Mesenchymal stem cell (in vitro differentiated cells and primary cell): ENCODE results near the gene TSPAN9.
A peak's percentile ranks its signal among the peaks of the same experiment; 100 is the strongest.

Experiments
- DNase-seq: peaks from one replicate; pipeline ENCODE4 v3.0.0-alpha.2; 2013
- H2AFZ ChIP-seq: one replicate; pipeline ENCODE4 v1.6.1; 2013; ENCODE audit warnings: low read depth, mild to moderate bottlenecking, control low read depth, inconsistent platforms, low read length, moderate library complexity
- H2AK5ac ChIP-seq: 2 replicates; pipeline ENCODE4 v1.6.1; 2013; ENCODE audit warnings: low read length, moderate library complexity, mild to moderate bottlenecking, inconsistent platforms; ENCODE audit not compliant: severe bottlenecking
- H2BK120ac ChIP-seq: one replicate; pipeline ENCODE4 v1.6.1; 2013; ENCODE audit warnings: low read depth, mild to moderate bottlenecking, inconsistent platforms, low read length, moderate library complexity
- H2BK12ac ChIP-seq, 2 experiments: one replicate each; pipeline ENCODE4 v1.6.1; 2013; ENCODE audit warnings: inconsistent platforms in 2 of 2, low read length in 2 of 2, mild to moderate bottlenecking in 2 of 2, moderate library complexity in 2 of 2, control low read depth in 1 of 2
- H2BK15ac ChIP-seq: one replicate; pipeline ENCODE4 v1.6.1; 2013; ENCODE audit warnings: mild to moderate bottlenecking, low read depth, inconsistent platforms; ENCODE audit not compliant: poor library complexity, severe bottlenecking
- H2BK5ac ChIP-seq: 2 replicates; pipeline ENCODE4 v1.6.1; 2013; ENCODE audit warnings: low read depth, mild to moderate bottlenecking, low read length, control low read depth, inconsistent platforms; ENCODE audit not compliant: poor library complexity, severe bottlenecking
- H3K14ac ChIP-seq, 2 experiments: one replicate each; pipeline ENCODE4 v1.6.1; 2013; ENCODE audit warnings: inconsistent platforms in 2 of 2, low read length in 2 of 2, control low read depth in 1 of 2, mild to moderate bottlenecking in 1 of 2, moderate library complexity in 1 of 2
- H3K18ac ChIP-seq, 2 experiments: one replicate each; pipeline ENCODE4 v1.6.1; 2013; ENCODE audit warnings: inconsistent platforms in 2 of 2, low read length in 2 of 2, control low read depth in 1 of 2, low read depth in 1 of 2, mild to moderate bottlenecking in 1 of 2
- H3K23ac ChIP-seq, 2 experiments: one replicate each; pipeline ENCODE4 v1.6.1; 2013; ENCODE audit warnings: inconsistent platforms in 2 of 2, low read length in 2 of 2, mild to moderate bottlenecking in 2 of 2, moderate library complexity in 2 of 2, control low read depth in 1 of 2
- H3K27ac ChIP-seq: 2 replicates; pipeline ENCODE4 v1.5.1; 2013; ENCODE audit warnings: mild to moderate bottlenecking, moderate library complexity, low read length, control low read depth, inconsistent platforms; ENCODE audit not compliant: poor library complexity, severe bottlenecking
- H3K27me3 ChIP-seq, 2 experiments: 2 replicates each; pipeline versions ENCODE4 v1.6.1 to v1.7.0; 2013; ENCODE audit warnings: low read length in 2 of 2, mild to moderate bottlenecking in 2 of 2, moderate library complexity in 2 of 2, control low read depth in 1 of 2, inconsistent platforms in 1 of 2; ENCODE audit not compliant: control insufficient read depth in 1 of 2, insufficient read depth in 1 of 2
- H3K36me3 ChIP-seq, 2 experiments: 2 replicates each; pipeline versions ENCODE4 v1.6.1 to v1.7.0; 2013; ENCODE audit warnings: low read length in 2 of 2, control low read depth in 1 of 2, inconsistent platforms in 1 of 2, low read depth in 1 of 2, mild to moderate bottlenecking in 1 of 2; ENCODE audit not compliant: insufficient read depth in 2 of 2, control insufficient read depth in 1 of 2
- H3K4ac ChIP-seq, 2 experiments: one replicate each; pipeline ENCODE4 v1.6.1; 2013; ENCODE audit warnings: inconsistent platforms in 2 of 2, low read length in 2 of 2, mild to moderate bottlenecking in 2 of 2, moderate library complexity in 2 of 2, control low read depth in 1 of 2, low read depth in 1 of 2
- H3K4me1 ChIP-seq: 2 replicates; pipeline ENCODE4 v1.6.1; 2013; ENCODE audit warnings: low read depth, low read length, control low read depth; ENCODE audit not compliant: control insufficient read depth, insufficient read depth
- H3K4me2 ChIP-seq: 2 replicates; pipeline ENCODE4 v1.6.1; 2013; ENCODE audit warnings: low read length, mild to moderate bottlenecking, inconsistent platforms; ENCODE audit not compliant: poor library complexity, severe bottlenecking
- H3K4me3 ChIP-seq, 2 experiments: 2 replicates each; pipeline versions ENCODE4 v1.5.1 to v1.7.0; 2013; ENCODE audit warnings: low read length in 2 of 2, mild to moderate bottlenecking in 2 of 2, control low read depth in 1 of 2, low read depth in 1 of 2; ENCODE audit not compliant: insufficient read depth in 1 of 2
- H3K79me1 ChIP-seq: replicated peaks from 2 replicates; pipeline ENCODE4 v1.6.1; 2013; ENCODE audit warnings: mild to moderate bottlenecking, control low read depth, low read length, inconsistent platforms; ENCODE audit not compliant: poor library complexity, severe bottlenecking
- H3K9ac ChIP-seq: 2 replicates; pipeline ENCODE4 v1.7.0; 2013; ENCODE audit warnings: mild to moderate bottlenecking, low read length, moderate library complexity
- H3K9me3 ChIP-seq: 2 replicates; pipeline ENCODE4 v1.7.0; 2013; ENCODE audit warnings: mild to moderate bottlenecking, low read length; ENCODE audit not compliant: control insufficient read depth
- H4K8ac ChIP-seq: one replicate; pipeline ENCODE4 v1.6.1; 2013; ENCODE audit warnings: inconsistent platforms, mild to moderate bottlenecking, low read length, moderate library complexity
- H4K91ac ChIP-seq: one replicate; pipeline ENCODE4 v1.6.1; 2013; ENCODE audit warnings: mild to moderate bottlenecking, low read length, inconsistent platforms
- WGBS: methylation state at CpG from one replicate; pipeline ENCODE4 v1.1.7; 2013; ENCODE audit warnings: mixed read lengths; 5-methylcytosine and 5-hydroxymethylcytosine counted together

TSPAN9 gene

GRCh38 chr12:3187846-3188770 is 110.9 kb downstream of the TSPAN9 start:
- no peak overlapping the region for H3K18ac ChIP-seq
- H3K9ac ChIP-seq, result no peak overlapping the region
- no peak overlapping the region for H2BK120ac ChIP-seq

GRCh38 chr12:3189282-3189681 is 112.1 kb downstream of the TSPAN9 start:
- no peak overlapping the region for H3K23ac ChIP-seq
- no peak for DNase-seq

More at GRCh38 chr12:3187846-3188770, 110.9 kb downstream of the TSPAN9 start:
- H3K79me1 ChIP-seq, result peaks cover 47% of the 10 kb centered on the region
- no peak overlapping the region for H3K23ac ChIP-seq
- H3K9me3 ChIP-seq, result no peaks in the 10 kb centered on the region
- peaks cover 0 to 13% of the 10 kb centered on the region in 2 experiments for H3K36me3 ChIP-seq
- no peak overlapping the region for H2BK5ac ChIP-seq
- no peak overlapping the region for H3K4me2 ChIP-seq
- peaks cover 0 to 15% of the 10 kb centered on the region in 2 experiments for H3K27me3 ChIP-seq
- H2BK12ac ChIP-seq, result no peak overlapping the region
- H4K8ac ChIP-seq, result no peak overlapping the region
- no peak for DNase-seq
- peaks cover 26% of the 10 kb centered on the region for H3K4me1 ChIP-seq
- no peak overlapping the region for H3K4ac ChIP-seq
- H2AK5ac ChIP-seq, result no peak overlapping the region
- H3K14ac ChIP-seq, result peak overlapping the region in 1 of 2 experiments; percentile 27
- H4K91ac ChIP-seq, result no peak overlapping the region
- WGBS, result 96% methylated on average over 17 of the region's 17 CpGs
- H3K27ac ChIP-seq, result no peak overlapping the region
- no peak overlapping the region for H3K4me3 ChIP-seq
- no peak overlapping the region for H2AFZ ChIP-seq
- H2BK15ac ChIP-seq, result no peak overlapping the region

GRCh38 chr12:3190101-3190500 is 112.9 kb downstream of the TSPAN9 start:
- Histone ChIP-seq H3K4me2 (no peak overlapping the region), H3K27me3 (peaks cover 0 to 23% of the 10 kb centered on the region in 2 experiments), H3K27ac (no peak overlapping the region), H2AK5ac (no peak overlapping the region), H3K4me3 (no peak overlapping the region), H3K4me1 (peaks cover 22% of the 10 kb centered on the region), H3K9me3 (no peaks in the 10 kb centered on the region), H4K8ac (no peak overlapping the region), H2BK15ac (no peak overlapping the region), H3K23ac (no peak overlapping the region), H3K14ac (no peak overlapping the region), H3K18ac (no peak overlapping the region), H2BK12ac (no peak overlapping the region), H2BK120ac (no peak overlapping the region), H3K79me1 (peaks cover 47% of the 10 kb centered on the region), H2BK5ac (no peak overlapping the region), H3K36me3 (peaks cover 0 to 13% of the 10 kb centered on the region in 2 experiments), H4K91ac (no peak overlapping the region), H3K9ac (no peak overlapping the region), H2AFZ (no peak overlapping the region), H3K4ac (no peak overlapping the region)
- 81% methylated on average over 8 of the region's 9 CpGs for WGBS
- DNase-seq, result no peak

More at GRCh38 chr12:3189282-3189681, 112.1 kb downstream of the TSPAN9 start:
- no peak overlapping the region for H2BK12ac ChIP-seq
- H2BK5ac ChIP-seq, result no peak overlapping the region
- H3K27ac ChIP-seq, result no peak overlapping the region
- 59% methylated on average over 2 of the region's 2 CpGs for WGBS
- no peak overlapping the region for H2AK5ac ChIP-seq
- no peak overlapping the region for H4K8ac ChIP-seq
- H3K79me1 ChIP-seq, result peaks cover 45% of the 10 kb centered on the region
- no peak overlapping the region for H3K4me2 ChIP-seq
- H3K9me3 ChIP-seq, result no peaks in the 10 kb centered on the region
- peaks cover 0 to 13% of the 10 kb centered on the region in 2 experiments for H3K36me3 ChIP-seq
- H2AFZ ChIP-seq, result no peak overlapping the region
- no peak overlapping the region for H2BK120ac ChIP-seq
- H3K4ac ChIP-seq, result no peak overlapping the region
- H3K18ac ChIP-seq, result no peak overlapping the region
- H4K91ac ChIP-seq, result no peak overlapping the region
- H3K27me3 ChIP-seq, result peaks cover 0 to 26% of the 10 kb centered on the region in 2 experiments
- H3K4me3 ChIP-seq, result no peak overlapping the region
- H3K9ac ChIP-seq, result no peak overlapping the region
- H3K14ac ChIP-seq, result no peak overlapping the region
- H3K4me1 ChIP-seq, result peaks cover 27% of the 10 kb centered on the region
- H2BK15ac ChIP-seq, result no peak overlapping the region

GRCh38 chr12:3191450-3191849 is 114.3 kb downstream of the TSPAN9 start:
- no peak overlapping the region for H3K4me3 ChIP-seq
- H3K9ac ChIP-seq, result no peak overlapping the region
- H3K23ac ChIP-seq, result no peak overlapping the region
- H4K91ac ChIP-seq, result no peak overlapping the region
- H3K79me1 ChIP-seq, result peaks cover 37% of the 10 kb centered on the region
- H3K4me2 ChIP-seq, result no peak overlapping the region
- peaks cover 0 to 32% of the 10 kb centered on the region in 2 experiments for H3K27me3 ChIP-seq
- no peak overlapping the region for H2AK5ac ChIP-seq
- H3K4me1 ChIP-seq, result peaks cover 14% of the 10 kb centered on the region
- no peak overlapping the region for H3K27ac ChIP-seq
- H2BK12ac ChIP-seq, result no peak overlapping the region
- H3K4ac ChIP-seq, result no peak overlapping the region
- DNase-seq, result no peak
- no peak overlapping the region for H3K18ac ChIP-seq
- no peak overlapping the region for H4K8ac ChIP-seq
- no peak overlapping the region for H2AFZ ChIP-seq
- no peak overlapping the region for H2BK120ac ChIP-seq
- no peaks in the 10 kb centered on the region for H3K9me3 ChIP-seq
- WGBS, result 87% methylated on average over 2 of the region's 2 CpGs
- H2BK5ac ChIP-seq, result no peak overlapping the region
- no peak overlapping the region for H3K14ac ChIP-seq
- peaks cover 0 to 17% of the 10 kb centered on the region in 2 experiments for H3K36me3 ChIP-seq
- H2BK15ac ChIP-seq, result no peak overlapping the region
